Stimulated activated CD8-positive, alpha-beta memory T cell treated with anti-CD3 and anti-CD28 coated beads, Interleukin-12 subunit alpha, Interleukin-12 subunit beta, amount 100 ng/mL, for 4 hours (primary cell): ENCODE data around the gene RAD51B.

ENCODE experiments used
- DNase-seq: peaks from one replicate; pipeline ENCODE4 v3.0.0-alpha.2; 2020; ENCODE audit warnings: low read depth

The RAD51B gene

DNA sequence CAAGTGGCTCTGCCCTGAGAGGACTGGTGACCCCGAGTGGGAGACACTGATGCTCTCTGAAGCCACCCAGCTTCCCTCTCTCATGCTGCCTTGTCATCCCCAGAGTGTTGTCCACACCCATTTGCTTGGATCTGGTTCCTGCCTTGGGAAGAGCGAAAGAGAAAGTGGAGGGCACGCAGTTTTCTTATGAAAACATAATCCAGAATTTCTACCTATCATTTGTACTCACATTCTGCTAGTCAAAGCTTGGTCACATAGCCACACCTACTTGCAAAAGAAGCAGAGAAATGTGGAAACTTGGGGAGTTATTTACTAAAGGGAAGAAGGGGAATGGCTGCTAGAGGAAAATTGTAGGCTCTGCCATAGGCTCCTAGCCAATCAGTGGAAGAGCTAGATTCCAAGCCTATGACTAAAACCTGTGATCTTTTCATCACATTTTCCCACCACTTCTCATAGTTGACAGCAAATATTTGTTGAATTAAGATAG lies 647.0 kb downstream of the RAD51B start:
- DNase-seq: no peak

DNA sequence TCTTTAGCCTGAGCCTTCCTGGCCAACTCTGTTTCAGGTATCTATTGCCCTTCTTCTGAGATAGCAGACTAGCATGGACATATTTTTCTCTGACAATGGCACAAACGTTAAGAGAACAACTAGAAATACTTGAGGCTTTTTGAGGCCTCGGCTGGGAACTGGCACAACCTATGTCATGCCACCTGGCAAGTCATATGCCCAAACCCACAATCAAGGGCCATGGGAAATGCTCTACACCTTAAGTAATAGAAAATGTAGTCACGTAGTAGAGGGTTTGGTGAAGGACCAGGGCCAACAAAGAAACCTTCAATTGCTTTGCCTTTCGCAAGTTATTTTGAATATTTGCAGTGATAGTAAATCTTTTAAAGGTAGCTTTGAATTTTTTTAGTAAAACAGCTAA lies 647.8 kb downstream of the RAD51B start:
- no peak for DNase-seq

DNA sequence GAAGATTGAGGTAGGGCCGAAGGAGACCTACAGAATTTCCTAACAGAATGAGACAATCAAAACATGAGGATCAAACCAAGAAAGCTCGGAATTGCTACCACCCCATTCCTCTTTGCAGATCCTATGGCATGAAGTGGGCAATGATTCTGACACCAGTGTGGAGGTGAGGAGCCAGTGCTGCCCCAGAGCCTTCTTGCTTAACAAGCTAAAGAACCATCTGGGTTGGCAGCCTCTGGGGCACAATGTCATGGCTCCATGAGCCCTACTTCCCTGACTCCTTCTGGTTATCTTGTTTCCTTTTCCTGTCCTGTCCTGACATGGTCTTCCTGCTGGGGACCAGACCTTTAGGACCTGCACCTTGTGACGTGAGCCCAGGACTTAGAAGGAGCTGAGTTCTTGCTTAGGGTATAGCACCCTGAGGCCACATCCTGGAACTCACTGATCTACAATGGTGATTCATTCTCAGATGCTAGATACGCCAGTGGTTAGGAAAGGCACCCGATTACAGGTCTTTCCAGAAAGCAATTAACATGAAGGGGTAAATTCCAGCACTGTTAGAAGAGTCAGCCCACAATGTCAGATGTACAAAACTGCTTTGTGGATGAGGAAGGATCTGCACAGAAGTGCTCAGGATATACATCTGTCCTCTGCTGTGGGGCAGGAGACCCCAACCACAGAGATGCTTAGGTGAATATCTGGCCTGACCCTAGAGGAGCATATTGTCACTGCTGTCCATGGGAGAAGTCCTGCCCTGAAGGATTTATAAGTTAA lies 649.0 kb downstream of the RAD51B start:
- peak; percentile 10 for DNase-seq

GRCh38 chr14:68469208-68469713 lies 649.7 kb downstream of the RAD51B start:
- no peak for DNase-seq

DNA sequence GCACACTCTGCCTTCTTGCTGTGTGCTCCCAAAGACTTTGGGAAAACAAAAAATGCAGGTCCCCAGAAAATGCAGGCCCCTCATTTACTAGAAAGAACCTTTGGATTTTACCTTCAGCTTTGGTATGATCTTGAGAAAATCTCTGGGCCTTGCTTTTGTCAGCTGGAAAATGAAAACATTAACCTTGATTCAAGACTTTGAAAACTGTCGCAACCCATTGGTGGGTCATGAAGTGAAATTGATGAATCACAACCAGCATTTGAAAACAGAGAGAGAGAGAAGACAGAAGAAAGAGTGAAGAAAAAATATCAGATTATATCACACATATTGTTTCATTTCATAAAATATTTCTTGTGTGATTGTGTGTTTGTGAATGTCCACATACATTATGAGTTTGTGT lies 650.8 kb downstream of the RAD51B start:
- no peak for DNase-seq

DNA sequence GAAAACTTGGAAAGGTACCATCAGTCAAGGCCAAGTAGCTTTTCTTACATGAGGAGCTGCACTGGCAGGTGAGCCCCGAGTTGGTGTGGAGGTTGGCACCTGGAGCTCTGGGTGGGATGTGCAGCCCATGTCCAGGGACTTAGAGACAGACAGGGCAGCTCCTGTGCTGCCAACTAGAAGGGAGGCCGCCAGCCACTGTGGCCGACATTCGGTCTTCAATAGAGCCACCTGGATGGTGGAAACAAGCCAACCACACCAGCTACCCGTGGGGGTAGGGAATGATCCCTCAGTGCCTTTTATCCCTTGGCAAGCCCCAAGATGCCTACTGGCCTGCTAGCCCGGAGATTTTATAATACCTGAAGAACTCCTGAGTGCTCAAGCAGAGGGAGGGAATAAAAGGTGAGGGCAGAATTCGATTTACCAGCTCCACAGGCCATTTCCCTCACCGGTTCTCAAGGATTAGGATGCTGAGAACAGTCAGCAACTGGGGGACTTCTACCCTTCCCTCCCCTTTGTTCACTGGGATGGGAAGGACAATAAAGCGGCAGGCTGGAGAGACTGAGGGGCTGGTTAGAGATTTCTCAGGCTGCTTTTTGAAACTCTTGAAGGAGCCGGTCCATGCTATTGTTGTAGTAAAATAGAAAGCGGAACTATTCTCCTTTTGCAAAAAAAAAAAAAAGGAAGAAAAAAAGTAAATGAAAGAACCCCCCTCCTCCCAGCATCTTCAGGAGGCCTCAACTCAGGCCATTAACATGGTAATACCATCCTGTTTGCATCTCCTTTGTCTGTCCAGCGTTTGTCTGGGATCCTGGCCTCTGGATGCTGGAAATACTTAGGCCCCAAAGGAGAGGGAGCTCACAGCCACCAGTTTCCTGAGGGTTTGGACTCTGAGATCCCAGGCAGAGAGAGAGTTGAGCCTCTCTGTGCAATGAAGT lies 651.7 kb downstream of the RAD51B start:
- no peak for DNase-seq

GRCh38 chr14:68471964-68472508 lies 652.5 kb downstream of the RAD51B start:
- DNase-seq: no peak

GRCh38 chr14:68473069-68473468 lies 653.5 kb downstream of the RAD51B start:
- DNase-seq: no peak

GRCh38 chr14:68473794-68474193 lies 654.2 kb downstream of the RAD51B start:
- DNase-seq: no peak

DNA sequence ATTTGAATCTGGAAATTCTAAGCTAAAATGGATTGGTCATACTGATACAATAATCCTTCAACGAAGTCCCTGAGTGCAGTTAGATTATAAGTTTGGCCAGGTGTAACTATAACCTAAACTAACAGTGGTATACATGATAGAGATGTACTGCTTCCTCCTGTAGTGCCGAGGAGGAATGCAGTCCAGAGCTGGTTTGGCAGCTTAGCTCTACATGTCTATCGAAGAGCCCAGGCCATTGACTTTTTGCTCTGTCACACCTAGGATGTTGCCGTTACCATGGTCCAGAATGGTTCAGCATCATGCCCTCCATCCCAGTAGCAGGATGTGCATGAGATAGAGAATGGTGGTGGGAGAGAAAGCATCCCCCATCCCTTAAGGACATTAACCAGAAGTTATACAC lies 655.2 kb downstream of the RAD51B start:
- DNase-seq: no peak

DNA sequence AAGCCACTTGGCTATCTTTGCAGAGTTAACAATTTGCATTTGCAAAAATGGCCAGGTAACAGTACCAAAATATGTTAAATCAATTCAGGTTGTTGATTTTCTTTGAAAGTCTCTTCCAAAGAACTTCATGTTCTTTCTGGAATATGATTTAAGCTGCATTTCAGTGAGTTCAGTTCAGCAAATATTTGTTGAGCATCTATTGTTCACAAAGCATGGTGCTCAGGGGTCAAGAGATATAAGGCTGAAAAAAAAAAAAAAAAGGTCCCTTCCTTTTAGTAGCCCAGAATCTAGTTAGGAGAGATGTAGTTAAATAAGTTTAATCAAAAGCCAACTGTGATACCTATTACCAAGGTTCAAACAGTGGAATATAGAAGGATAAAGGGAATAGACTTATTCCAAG lies 656.2 kb downstream of the RAD51B start:
- DNase-seq: no peak

DNA sequence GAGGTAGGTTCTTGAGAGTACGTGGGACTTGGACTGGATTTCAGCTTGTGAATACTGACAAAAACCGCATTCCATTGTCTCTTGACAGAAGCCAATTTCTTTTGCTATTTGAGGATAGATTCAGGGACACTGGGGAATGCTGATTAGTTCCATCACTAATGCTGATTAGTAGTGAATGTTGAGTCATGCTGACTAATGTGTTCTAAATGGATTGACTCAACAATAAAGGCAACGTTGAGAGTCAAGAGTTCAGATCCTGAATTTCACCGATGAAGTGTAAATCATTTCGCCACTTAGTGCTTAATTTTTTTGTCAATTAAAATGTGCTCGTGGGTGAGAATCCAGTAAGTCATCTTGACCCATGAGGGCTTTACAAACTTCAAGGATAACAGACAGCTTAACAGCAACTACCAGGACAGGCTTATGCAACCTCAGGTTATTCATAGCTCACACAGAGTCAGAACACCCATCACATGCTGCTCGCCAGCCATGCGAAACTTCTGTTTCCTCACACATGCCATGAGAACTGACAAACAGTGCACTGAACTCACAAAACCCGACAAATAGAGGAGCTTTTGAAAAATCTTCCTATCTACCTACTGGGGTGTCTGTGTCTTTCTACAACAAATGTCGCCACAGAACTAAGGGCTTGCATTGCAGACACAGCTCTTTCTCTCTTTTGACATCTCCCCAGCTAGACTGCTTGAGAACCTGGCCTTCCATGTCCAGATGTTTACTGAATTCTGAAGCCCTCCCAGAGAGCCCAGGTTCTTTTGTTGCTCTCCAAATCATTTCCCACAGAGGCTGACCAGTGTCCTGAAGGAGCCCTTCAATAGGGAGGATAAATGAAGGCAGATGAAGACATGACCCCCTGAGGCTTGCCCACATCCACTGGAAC lies 656.9 kb downstream of the RAD51B start:
- DNase-seq: no peak

DNA sequence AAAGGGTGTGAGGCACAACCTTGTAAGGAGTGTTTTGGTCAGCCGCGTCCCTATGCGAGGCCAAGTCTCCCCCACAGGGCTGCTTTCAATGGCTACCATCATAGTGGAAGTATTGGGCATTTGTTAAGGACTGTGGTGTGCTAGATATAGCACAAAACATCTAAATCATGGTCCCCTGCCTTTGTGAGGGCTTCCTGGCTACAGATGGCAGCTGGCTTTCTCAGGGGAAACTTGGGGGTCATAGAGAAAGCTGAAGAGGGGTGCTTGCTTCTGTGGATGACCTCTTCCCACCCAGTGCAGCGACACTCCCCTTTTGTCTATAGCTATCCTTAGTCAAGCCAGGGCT lies 657.5 kb downstream of the RAD51B start:
- no peak for DNase-seq

GRCh38 chr14:68477461-68478085 lies 658.0 kb downstream of the RAD51B start:
- no peak for DNase-seq

GRCh38 chr14:68479247-68479646 lies 659.7 kb downstream of the RAD51B start:
- DNase-seq: no peak

GRCh38 chr14:68482018-68482417 lies 662.4 kb downstream of the RAD51B start:
- DNase-seq: no peak

DNA sequence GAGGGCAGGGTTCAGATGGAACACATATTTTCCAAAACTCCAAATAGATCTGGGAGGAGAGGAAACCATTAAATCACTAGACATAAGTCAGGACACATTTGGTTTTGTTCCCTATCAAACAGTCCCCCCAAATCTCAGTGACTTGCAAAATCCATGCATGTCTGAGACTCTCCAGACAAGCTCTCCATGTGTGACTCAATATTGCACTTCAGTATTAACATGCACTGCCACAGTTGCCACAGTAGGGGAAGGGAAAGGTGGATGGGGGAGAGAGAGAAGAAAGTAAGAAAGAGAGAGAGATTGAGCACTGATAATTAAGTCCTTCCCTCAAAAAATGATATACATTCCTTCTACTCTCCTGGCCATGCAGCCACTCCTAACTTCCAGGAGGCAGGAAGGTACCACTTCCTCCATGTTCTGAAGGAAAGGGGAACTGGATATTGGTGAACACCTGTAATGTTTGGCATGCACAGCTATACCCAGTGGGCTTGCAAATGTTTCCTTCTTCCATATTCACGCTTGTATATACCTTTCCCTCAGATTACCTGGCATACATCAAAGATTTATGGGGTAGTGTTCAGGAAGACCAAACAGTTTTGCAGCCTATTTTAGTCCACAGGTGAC lies 663.3 kb downstream of the RAD51B start:
- no peak for DNase-seq

DNA sequence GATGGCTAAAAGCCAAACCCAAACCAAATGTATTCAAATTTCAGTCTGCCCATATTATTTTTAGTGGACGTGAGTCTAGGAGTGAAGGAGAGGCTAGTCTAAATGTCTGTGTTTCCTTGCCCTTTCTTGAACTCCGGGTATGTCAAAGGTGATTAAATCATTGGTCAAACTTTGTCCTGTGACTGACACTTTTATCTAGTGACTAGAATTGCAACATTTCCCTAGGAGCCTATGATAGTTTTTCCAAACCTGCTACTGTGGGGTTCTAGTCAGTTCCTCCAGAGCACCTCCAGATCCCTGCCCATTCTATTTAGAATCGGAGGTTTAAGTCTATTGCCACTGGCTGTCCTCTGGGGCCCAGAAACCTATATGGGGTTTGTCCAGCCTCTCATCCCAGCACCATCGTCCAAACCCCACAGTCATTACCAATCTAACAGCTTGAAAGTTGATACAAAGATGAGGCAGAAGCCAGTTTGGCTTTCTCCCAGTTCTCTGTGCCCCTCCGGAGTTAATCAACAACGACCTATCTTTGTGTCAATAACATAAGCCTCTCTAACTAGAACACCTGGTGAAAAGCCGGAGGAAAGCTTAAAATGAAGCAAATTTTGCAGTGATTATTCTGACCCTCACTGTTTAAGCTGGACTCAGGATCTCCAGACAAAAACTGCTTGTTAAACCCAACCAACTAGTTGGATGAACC lies 666.6 kb downstream of the RAD51B start:
- no peak for DNase-seq

- no peak for DNase-seq
Observed at GRCh38 chr14:68486809-68487208, 667.2 kb downstream of the RAD51B start.
